Measurements from ENCODE around the gene NEUROG3.

NEUROG3 gene

GRCh38 chr10:69573056-69573806 lies at the start of gene NEUROG3:
Gene NEUROG3 (minus strand): TSS chr10:69573422. CDS start chr10:69573043, 379 bp downstream.
- no peak for DNase-seq (ENCODE audit: low spot score)

- no peak for DNase-seq (ENCODE audit: low spot score)
Measured at GRCh38 chr10:69620625-69621024, 47.4 kb upstream of the NEUROG3 start.

GRCh38 chr10:69619626-69620025 lies 46.4 kb upstream of the NEUROG3 start:
- DNase-seq (ENCODE audit: low spot score): no peak

GRCh38 chr10:69618746-69619145 lies 45.5 kb upstream of the NEUROG3 start:
- no peak for DNase-seq (ENCODE audit: low spot score)

GRCh38 chr10:69616358-69616757 lies 43.1 kb upstream of the NEUROG3 start:
- DNase-seq (ENCODE audit: low spot score): no peak

- DNase-seq (ENCODE audit: low spot score): no peak
Measured at GRCh38 chr10:69614130-69614529, 40.9 kb upstream of the NEUROG3 start.

GRCh38 chr10:69612760-69613159 lies 39.5 kb upstream of the NEUROG3 start:
- no peak for DNase-seq (ENCODE audit: low spot score)

GRCh38 chr10:69609077-69609476 lies 35.9 kb upstream of the NEUROG3 start:
- no peak for DNase-seq (ENCODE audit: low spot score)

GRCh38 chr10:69600761-69601330 lies 27.6 kb upstream of the NEUROG3 start:
- no peak for DNase-seq (ENCODE audit: low spot score)

GRCh38 chr10:69588358-69588757 lies 15.1 kb upstream of the NEUROG3 start:
- DNase-seq (ENCODE audit: low spot score): no peak

- DNase-seq (ENCODE audit: low spot score): no peak
Measured at GRCh38 chr10:69584624-69585023, 11.4 kb upstream of the NEUROG3 start.

- no peak for DNase-seq (ENCODE audit: low spot score)
Measured at GRCh38 chr10:69583106-69583505, 9.9 kb upstream of the NEUROG3 start.

- no peak for DNase-seq (ENCODE audit: low spot score)
Measured at GRCh38 chr10:69580435-69580834, 7.2 kb upstream of the NEUROG3 start.

GRCh38 chr10:69579464-69580060 lies 6.3 kb upstream of the NEUROG3 start:
- DNase-seq (ENCODE audit: low spot score): no peak

GRCh38 chr10:69578508-69578991 lies 5.3 kb upstream of the NEUROG3 start:
- no peak for DNase-seq (ENCODE audit: low spot score)

GRCh38 chr10:69577268-69578232 lies 4.3 kb upstream of the NEUROG3 start:
- no peak for DNase-seq (ENCODE audit: low spot score)

GRCh38 chr10:69576334-69577011 lies 3.3 kb upstream of the NEUROG3 start:
- DNase-seq (ENCODE audit: low spot score): no peak

- DNase-seq (ENCODE audit: low spot score): no peak
Measured at GRCh38 chr10:69575164-69575722, 2.0 kb upstream of the NEUROG3 start.

GRCh38 chr10:69574571-69574978 lies 1.4 kb upstream of the NEUROG3 start:
- DNase-seq (ENCODE audit: low spot score): no peak

- DNase-seq (ENCODE audit: low spot score): no peak
Measured at GRCh38 chr10:69572159-69573055, 815 bp downstream of the NEUROG3 start.

Data from AG08395 (cell line).